Parathyroid adenoma (tissue), 2 donors: ENCODE results near the gene ZNF260.

Experiments used
- H2AFZ ChIP-seq: fragments of 300-600 bp; sonication (generic); one replicate; pipeline ENCODE4 v1.7.0; 2017; ENCODE audit warnings: antibody characterized with exemption, mild to moderate bottlenecking
- H3K27ac ChIP-seq: fragments of 300-600 bp; sonication (generic); one replicate; pipeline ENCODE4 v1.7.0; 2017
- H3K27me3 ChIP-seq: fragments of 300-600 bp; sonication (generic); one replicate; pipeline ENCODE4 v1.7.0; 2017; ENCODE audit warnings: low read length; ENCODE audit not compliant: control insufficient read depth, insufficient read depth
- H3K36me3 ChIP-seq: fragments of 300-600 bp; sonication (generic); one replicate; pipeline ENCODE4 v1.7.0; 2017; ENCODE audit warnings: low read length; ENCODE audit not compliant: control insufficient read depth, insufficient read depth
- H3K4me1 ChIP-seq: fragments of 300-600 bp; sonication (generic); one replicate; pipeline ENCODE4 v1.7.0; 2017; ENCODE audit warnings: control low read depth
- H3K4me2 ChIP-seq: fragments of 300-600 bp; sonication (generic); one replicate; pipeline ENCODE4 v1.7.0; 2017; ENCODE audit warnings: low read length
- H3K4me3 ChIP-seq: fragments of 300-600 bp; sonication (generic); one replicate; pipeline ENCODE4 v1.7.0; 2017; ENCODE audit warnings: low read depth, low read length
- H3K79me2 ChIP-seq: fragments of 300-600 bp; sonication (generic); one replicate; pipeline ENCODE4 v1.7.0; 2017; ENCODE audit warnings: control low read depth
- H3K9ac ChIP-seq: fragments of 300-600 bp; sonication (generic); one replicate; pipeline ENCODE4 v1.7.0; 2017; ENCODE audit warnings: mild to moderate bottlenecking
- H3K9me3 ChIP-seq: fragments of 300-600 bp; sonication (generic); one replicate; pipeline ENCODE4 v1.7.0; 2017; ENCODE audit warnings: low read length; ENCODE audit not compliant: control insufficient read depth
- CTCF ChIP-seq: fragments of 300-600 bp; sonication (generic); IDR thresholded peaks from one replicate; pipeline ENCODE4 v1.7.0; 2017; ENCODE audit warnings: antibody characterized with exemption, mild to moderate bottlenecking
- donor health status: primary hyperparathyroidism.

The ZNF260 gene

GRCh38 chr19:36483653-36484052, 44.4 kb downstream of the ZNF260 start:
- no peaks in the 10 kb centered on the region for H3K27me3 ChIP-seq
- H3K4me2 ChIP-seq, result no peak overlapping the region
- no peak overlapping the region for H2AFZ ChIP-seq
- no peak overlapping the region for H3K9ac ChIP-seq
- no peak for TF ChIP-seq CTCF
- H3K27ac ChIP-seq, result no peak overlapping the region
- H3K4me3 ChIP-seq, result no peak overlapping the region
- peaks cover 15% of the 10 kb centered on the region for H3K79me2 ChIP-seq
- H3K9me3 ChIP-seq, result no peaks in the 10 kb centered on the region
- H3K36me3 ChIP-seq, result no peaks in the 10 kb centered on the region
- H3K4me1 ChIP-seq, result no peaks in the 10 kb centered on the region

- H3K36me3 ChIP-seq, result no peaks in the 10 kb centered on the region
- H3K27ac ChIP-seq, result no peak overlapping the region
- TF ChIP-seq CTCF, result no peak
- H3K79me2 ChIP-seq, result peaks cover 18% of the 10 kb centered on the region
- H2AFZ ChIP-seq, result no peak overlapping the region
- no peak overlapping the region for H3K9ac ChIP-seq
- no peak overlapping the region for H3K4me2 ChIP-seq
- no peaks in the 10 kb centered on the region for H3K9me3 ChIP-seq
- H3K27me3 ChIP-seq, result no peaks in the 10 kb centered on the region
- H3K4me3 ChIP-seq, result no peak overlapping the region
- no peaks in the 10 kb centered on the region for H3K4me1 ChIP-seq
Observed at GRCh38 chr19:36482876-36483275, 45.2 kb downstream of the ZNF260 start.
